Measurements from ENCODE around the gene CDH15. TPM values are rescaled to one million over a fixed set of nuclear protein-coding genes. Genes with fewer than 3 reads are reported as not detected.

The CDH15 gene
- total and polyA plus RNA-seq, 2 of the 13 experiments (the other 11 are each of a cell fraction or from before 2014, with no cell fraction given): 0.74 to 2.2 TPM

GRCh38 chr16:89201439-89202377, 30.2 kb downstream of the CDH15 start (continued):
- TF ChIP-seq HBP1 (CRISPR knock-in tag; IDR thresholded peaks at IDR 0.05; ENCODE audit: low read depth): no peak
- TF ChIP-seq ZNF33A (CRISPR knock-in tag; IDR thresholded peaks at IDR 0.05; ENCODE audit: borderline replicate concordance): no peak
- no peak for TF ChIP-seq ZNF501 (CRISPR knock-in tag; IDR thresholded peaks at IDR 0.05)
- TF ChIP-seq TAF1 (CRISPR knock-in tag; IDR thresholded peaks at IDR 0.05): peak; percentile 82
- TF ChIP-seq BATF2 (CRISPR knock-in tag; IDR thresholded peaks at IDR 0.05): no peak
- TF ChIP-seq SAP130 (CRISPR knock-in tag; IDR thresholded peaks at IDR 0.05; ENCODE audit: low read depth): peak; percentile 69
- no peak for TF ChIP-seq PLRG1 (conservative IDR thresholded peaks at IDR 0.05)
- TF ChIP-seq ZFP91 (CRISPR knock-in tag; IDR thresholded peaks at IDR 0.05; ENCODE audit: borderline replicate concordance): peak; percentile 20; the same call in 1 of the 2 replicates
- TF ChIP-seq RELA (CRISPR knock-in tag; IDR thresholded peaks at IDR 0.05): no peak
- no peak for TF ChIP-seq AGO1 (IDR thresholded peaks at IDR 0.05; ENCODE audit: low read depth, low read length, poor library complexity, severe bottlenecking)
- no peak for TF ChIP-seq SKI (IDR thresholded peaks at IDR 0.05; ENCODE audit: partially characterized antibody)
- TF ChIP-seq BCL3 (CRISPR knock-in tag; IDR thresholded peaks at IDR 0.05): no peak; the same call in 1 of the 2 replicates
- no peak for TF ChIP-seq LCORL (IDR thresholded peaks at IDR 0.05)
- TF ChIP-seq LCORL (CRISPR knock-in tag; IDR thresholded peaks at IDR 0.05): no peak
- no peak for TF ChIP-seq CTCF (CRISPR knock-in tag; IDR thresholded peaks at IDR 0.05)
- no peak for TF ChIP-seq ZBTB8A (CRISPR knock-in tag; IDR thresholded peaks at IDR 0.05; ENCODE audit: borderline replicate concordance, low read depth)
- no peak for TF ChIP-seq ZNF574 (CRISPR knock-in tag; IDR thresholded peaks at IDR 0.05)
- no peak for TF ChIP-seq SMC3 (IDR thresholded peaks at IDR 0.05; ENCODE audit: low read length)
- TF ChIP-seq ZNF567 (CRISPR knock-in tag; IDR thresholded peaks at IDR 0.05; ENCODE audit: borderline replicate concordance): no peak
